ENCODE data around the gene RNU6-7. TPM values are rescaled to one million over a fixed set of nuclear protein-coding genes. Genes with fewer than 3 reads are reported as not detected.

RNU6-7 gene
- total and polyA plus RNA-seq, 2 of the 13 experiments (the other 11 are each of a cell fraction or from before 2014, with no cell fraction given): under 0.01 TPM; not detected in 1

- no peak overlapping the region for H3K4me2 ChIP-seq (ENCODE audit: low read depth, low read length)
- FAIRE-seq (no peak), DNase-seq (ENCODE audit: low spot score) (no peak), ATAC-seq (no peak)
- in situ Hi-C loops (cut with HindIII; ENCODE audit: extremely low pct_ligation_motif_present, low pct_unique_long_range_greater_than_20kb): no loop called here
- H3K9me3 ChIP-seq (ENCODE audit: low read length): peaks cover 12% of the 10 kb centered on the region; the same call in 1 of the 2 replicates
- H4K20me1 ChIP-seq (ENCODE audit: insufficient read depth, low read length): no peaks in the 10 kb centered on the region
- H3K79me2 ChIP-seq (ENCODE audit: insufficient read depth, low read length): no peaks in the 10 kb centered on the region
- H3K4me1 ChIP-seq (ENCODE audit: insufficient read depth, low read length): no peaks in the 10 kb centered on the region
- H3K27ac ChIP-seq (ENCODE audit: extremely low read length, insufficient read depth, low read length): no peak overlapping the region
- BruUV-seq (replicated peaks): no TSS peak
- H3K4me3 ChIP-seq (replicated peaks in 1 of 3; ENCODE audit: insufficient read depth in 1 of 3, low read depth in 2 of 3, low read length in 3 of 3): no peak overlapping the region
- H3K36me3 ChIP-seq (replicated peaks in 1 of 2; ENCODE audit: control insufficient read depth in 1 of 2, insufficient read depth in 2 of 2, low read length in 2 of 2): no peaks in the 10 kb centered on the region
- intact Hi-C loops (cut with micrococcal nuclease; ENCODE audit: unreplicated experiment): no loop called here
- ChIA-PET POLR2A (no interaction called here), CTCF (ENCODE audit: low intra/inter-chr PET ratio, low total read pairs) (no interaction called here)
- H3K9ac ChIP-seq (ENCODE audit: insufficient read depth, low read depth, low read length): no peak overlapping the region
- H3K27me3 ChIP-seq (ENCODE audit: control insufficient read depth in 1 of 2, insufficient read depth in 2 of 2, low read length in 2 of 2): no peaks in the 10 kb centered on the region
- H2AFZ ChIP-seq (ENCODE audit: low read length): no peak overlapping the region
- no peak for TF ChIP-seq MAX (IDR thresholded peaks at IDR 0.05)
- no peak for TF ChIP-seq ZNF296 (CRISPR knock-in tag; conservative IDR thresholded peaks at IDR 0.05)
- TF ChIP-seq HOXA5 (CRISPR knock-in tag; IDR thresholded peaks at IDR 0.05): no peak
- no peak for TF ChIP-seq DMTF1 (CRISPR knock-in tag; IDR thresholded peaks at IDR 0.05)
- TF ChIP-seq SNAPC4 (CRISPR knock-in tag; IDR thresholded peaks at IDR 0.05): no peak
- no peak for TF ChIP-seq HOXA3 (CRISPR knock-in tag; IDR thresholded peaks at IDR 0.05)
- no peak for TF ChIP-seq ZNF224 (CRISPR knock-in tag; IDR thresholded peaks at IDR 0.05)
- no peak for TF ChIP-seq ERF (CRISPR knock-in tag; IDR thresholded peaks at IDR 0.05)
- TF ChIP-seq FOXO4 (CRISPR knock-in tag; conservative IDR thresholded peaks at IDR 0.05): no peak
- TF ChIP-seq CBX2 (IDR thresholded peaks at IDR 0.05; ENCODE audit: low read depth, low read length): no peak
- TF ChIP-seq CBX2 (CRISPR knock-in tag; IDR thresholded peaks at IDR 0.05; ENCODE audit: low read depth): no peak
Observed at GRCh38 chr14:32186248-32186647, 15.6 kb upstream of the RNU6-7 start.
